ENCODE data around the gene TEPSIN.

Gene TEPSIN

DNA sequence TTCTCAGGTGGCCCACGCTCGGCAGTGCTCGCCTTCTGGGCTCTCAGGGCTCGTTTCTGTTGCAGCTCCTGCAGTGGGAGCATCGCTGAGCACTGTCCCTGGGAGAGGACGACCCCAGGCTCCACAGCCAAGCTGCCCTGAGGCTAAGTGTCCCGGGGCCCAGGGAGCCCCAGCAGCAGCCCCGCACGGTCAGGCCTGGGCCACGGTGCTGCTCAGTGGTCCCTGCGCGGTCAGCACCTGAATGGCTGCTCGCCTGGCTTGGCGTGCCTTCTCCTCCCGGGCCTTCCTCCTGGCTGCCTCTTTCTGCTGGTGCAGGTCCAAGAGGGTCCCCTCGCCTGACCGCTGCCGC lies 39.4 kb downstream of the TEPSIN start:
- WGBS = 96% methylated on average over 18 of the region's 18 CpGs
- no peak overlapping the region for H2BK12ac ChIP-seq (ENCODE audit: low read length in 2 of 2)
- DNase-seq = no peak
- no peak overlapping the region for H3K27ac ChIP-seq (ENCODE audit: low read length, poor library complexity, severe bottlenecking)
- H2AFZ ChIP-seq (ENCODE audit: low read depth, low read length) = no peak overlapping the region
- H3K36me3 ChIP-seq (ENCODE audit: control insufficient read depth in 1 of 2, insufficient read depth in 2 of 2, low read depth in 1 of 2, low read length in 2 of 2) = peaks cover 0 to 80% of the 10 kb centered on the region in 2 experiments
- H3K4me3 ChIP-seq (ENCODE audit: insufficient read depth in 1 of 2, low read depth in 1 of 2, low read length in 2 of 2) = no peak overlapping the region
- no peaks in the 10 kb centered on the region for H3K27me3 ChIP-seq (ENCODE audit: control insufficient read depth in 1 of 2, insufficient read depth in 1 of 2, low read length in 2 of 2)
- no peak overlapping the region for H2BK15ac ChIP-seq (ENCODE audit: low read depth, poor library complexity, severe bottlenecking)
- H2AK5ac ChIP-seq (ENCODE audit: low read length, severe bottlenecking) = no peak overlapping the region
- no peak overlapping the region for H4K91ac ChIP-seq (ENCODE audit: low read length)
- no peak overlapping the region for H4K8ac ChIP-seq (ENCODE audit: low read length)
- H2BK5ac ChIP-seq (ENCODE audit: low read depth, low read length, poor library complexity, severe bottlenecking) = no peak overlapping the region
- no peaks in the 10 kb centered on the region for H3K9me3 ChIP-seq (ENCODE audit: control insufficient read depth, low read length)
- H3K4me2 ChIP-seq (ENCODE audit: low read length, poor library complexity, severe bottlenecking) = no peak overlapping the region
- H2BK120ac ChIP-seq (ENCODE audit: low read depth, low read length) = no peak overlapping the region
- H3K4ac ChIP-seq (ENCODE audit: low read depth in 1 of 2, low read length in 2 of 2) = no peak overlapping the region
- no peak overlapping the region for H3K23ac ChIP-seq (ENCODE audit: low read length in 2 of 2)
- H3K14ac ChIP-seq (ENCODE audit: low read length in 2 of 2) = no peak overlapping the region
- peaks cover 7% of the 10 kb centered on the region for H3K4me1 ChIP-seq (ENCODE audit: control insufficient read depth, insufficient read depth, low read depth, low read length)
- no peak overlapping the region for H3K9ac ChIP-seq (ENCODE audit: low read length)
- H3K18ac ChIP-seq (ENCODE audit: low read depth in 1 of 2, low read length in 2 of 2) = no peak overlapping the region
- H3K79me1 ChIP-seq (replicated peaks; ENCODE audit: low read length, poor library complexity, severe bottlenecking) = peaks cover 2% of the 10 kb centered on the region

DNA sequence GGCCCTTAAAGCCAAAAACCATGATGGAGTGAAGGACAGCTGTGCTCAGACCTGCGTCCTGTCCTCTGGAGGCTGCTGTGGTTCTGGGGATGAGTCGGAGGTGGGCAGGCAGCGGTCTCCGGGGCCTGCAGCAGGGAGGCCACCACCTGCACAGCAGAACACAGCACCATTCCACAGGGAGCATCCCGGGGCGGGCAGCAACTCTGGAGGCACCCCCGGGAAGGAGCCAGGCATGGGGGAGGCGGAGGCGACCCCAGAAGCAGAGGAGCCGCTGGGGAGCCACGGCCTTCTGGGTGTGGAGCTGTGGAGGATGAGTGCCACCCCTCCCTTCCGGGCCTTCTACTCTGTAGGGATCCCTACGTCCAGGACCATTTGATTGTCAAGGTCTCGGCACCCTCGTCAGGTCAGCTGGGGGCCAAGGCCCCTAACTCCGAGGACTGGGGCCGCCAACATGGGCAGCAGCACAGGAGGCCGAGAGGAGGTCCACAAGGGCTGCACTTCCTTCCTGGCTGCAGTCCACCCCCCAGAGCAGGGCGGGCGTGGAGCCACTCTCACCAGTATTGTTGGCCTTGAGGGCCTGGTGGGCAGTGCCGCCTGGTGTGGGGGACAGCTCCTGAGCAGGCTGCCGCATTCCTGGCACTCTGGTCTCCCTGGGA lies 39.9 kb downstream of the TEPSIN start:
- H3K27me3 ChIP-seq (ENCODE audit: control insufficient read depth in 1 of 2, insufficient read depth in 1 of 2, low read length in 2 of 2) = no peaks in the 10 kb centered on the region
- no peak overlapping the region for H3K14ac ChIP-seq (ENCODE audit: low read length in 2 of 2)
- H3K4me2 ChIP-seq (ENCODE audit: low read length, poor library complexity, severe bottlenecking) = no peak overlapping the region
- 96% methylated on average over 22 of the region's 22 CpGs for WGBS
- H4K8ac ChIP-seq (ENCODE audit: low read length) = no peak overlapping the region
- no peak overlapping the region for H2BK15ac ChIP-seq (ENCODE audit: low read depth, poor library complexity, severe bottlenecking)
- H3K4me3 ChIP-seq (ENCODE audit: insufficient read depth in 1 of 2, low read depth in 1 of 2, low read length in 2 of 2) = no peak overlapping the region
- H3K4ac ChIP-seq (ENCODE audit: low read depth in 1 of 2, low read length in 2 of 2) = no peak overlapping the region
- DNase-seq = no peak
- H3K23ac ChIP-seq (ENCODE audit: low read length in 2 of 2) = no peak overlapping the region
- no peak overlapping the region for H3K18ac ChIP-seq (ENCODE audit: low read depth in 1 of 2, low read length in 2 of 2)
- no peak overlapping the region for H2BK5ac ChIP-seq (ENCODE audit: low read depth, low read length, poor library complexity, severe bottlenecking)
- no peak overlapping the region for H2BK120ac ChIP-seq (ENCODE audit: low read depth, low read length)
- no peaks in the 10 kb centered on the region for H3K9me3 ChIP-seq (ENCODE audit: control insufficient read depth, low read length)
- no peak overlapping the region for H4K91ac ChIP-seq (ENCODE audit: low read length)
- H2AK5ac ChIP-seq (ENCODE audit: low read length, severe bottlenecking) = no peak overlapping the region
- peaks cover 8% of the 10 kb centered on the region for H3K4me1 ChIP-seq (ENCODE audit: control insufficient read depth, insufficient read depth, low read depth, low read length)
- H2AFZ ChIP-seq (ENCODE audit: low read depth, low read length) = no peak overlapping the region
- peaks cover 0 to 81% of the 10 kb centered on the region in 2 experiments for H3K36me3 ChIP-seq (ENCODE audit: control insufficient read depth in 1 of 2, insufficient read depth in 2 of 2, low read depth in 1 of 2, low read length in 2 of 2)
- no peak overlapping the region for H2BK12ac ChIP-seq (ENCODE audit: low read length in 2 of 2)
- H3K27ac ChIP-seq (ENCODE audit: low read length, poor library complexity, severe bottlenecking) = no peak overlapping the region
- H3K79me1 ChIP-seq (replicated peaks; ENCODE audit: low read length, poor library complexity, severe bottlenecking) = peaks cover 2% of the 10 kb centered on the region
- H3K9ac ChIP-seq (ENCODE audit: low read length) = no peak overlapping the region

DNA sequence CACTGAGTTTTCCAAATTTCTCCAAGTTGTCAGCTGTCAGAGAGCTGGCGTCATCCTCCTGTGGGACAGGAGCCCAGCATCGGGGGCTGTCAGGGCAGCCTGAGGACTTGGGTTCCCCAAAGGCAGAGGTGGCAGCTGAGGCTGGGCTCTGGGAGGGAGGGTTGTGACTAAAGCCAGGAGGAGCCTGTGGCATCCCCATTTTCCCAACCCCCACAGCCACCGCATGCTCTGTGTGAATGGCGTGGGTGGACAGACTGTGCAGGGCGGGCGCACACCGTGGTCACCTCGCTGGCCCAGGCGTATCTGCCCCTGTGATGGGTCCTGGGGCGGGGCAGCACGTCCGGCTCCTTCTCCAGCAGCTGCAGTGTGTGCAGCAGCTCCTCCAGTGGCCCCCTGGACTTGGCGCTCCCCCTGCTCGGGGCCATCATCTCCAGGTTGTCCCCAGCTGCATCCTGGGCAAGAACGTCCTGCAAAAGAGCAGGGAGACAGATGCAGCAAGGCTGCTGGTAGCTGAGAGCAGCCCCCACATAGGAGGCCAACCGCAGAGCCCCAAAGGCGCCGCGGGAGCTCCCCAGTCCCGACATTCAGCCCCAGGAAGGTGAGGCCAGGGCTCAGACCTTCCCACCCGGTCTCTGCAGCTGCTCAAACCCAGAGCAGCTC lies 40.9 kb downstream of the TEPSIN start:
- Histone ChIP-seq H3K79me1 (replicated peaks; ENCODE audit: low read length, poor library complexity, severe bottlenecking) (peaks cover 2% of the 10 kb centered on the region), H2AK5ac (ENCODE audit: low read length, severe bottlenecking) (no peak overlapping the region)
- WGBS = 92% methylated on average over 21 of the region's 21 CpGs

DNA sequence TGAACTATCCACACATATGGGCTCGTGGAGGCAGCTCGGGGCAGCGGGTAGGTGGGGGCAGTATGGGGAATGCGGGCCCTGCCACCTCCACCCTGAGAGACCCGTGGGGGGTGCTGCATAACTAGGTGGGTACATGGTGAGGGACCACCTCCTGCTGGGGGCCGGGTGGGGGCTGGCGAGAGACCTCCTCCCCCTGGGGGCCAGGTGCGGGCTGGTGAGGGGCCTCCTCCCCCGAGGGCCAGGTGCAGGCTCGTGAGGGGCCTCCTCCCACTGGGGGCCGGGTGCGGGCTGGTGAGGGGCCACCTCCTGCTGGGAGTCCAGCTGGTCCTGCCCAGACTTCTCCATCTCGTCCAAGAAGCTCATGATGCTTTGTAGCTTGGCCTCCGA lies 41.5 kb downstream of the TEPSIN start:
- Histone ChIP-seq H2BK12ac (ENCODE audit: low read length in 2 of 2) (no peak overlapping the region), H2BK120ac (ENCODE audit: low read depth, low read length) (no peak overlapping the region), H3K23ac (ENCODE audit: low read length in 2 of 2) (no peak overlapping the region), H3K4me2 (ENCODE audit: low read length, poor library complexity, severe bottlenecking) (no peak overlapping the region), H3K4ac (ENCODE audit: low read depth in 1 of 2, low read length in 2 of 2) (no peak overlapping the region), H2BK5ac (ENCODE audit: low read depth, low read length, poor library complexity, severe bottlenecking) (no peak overlapping the region), H3K27ac (ENCODE audit: low read length, poor library complexity, severe bottlenecking) (no peak overlapping the region), H4K91ac (ENCODE audit: low read length) (no peak overlapping the region), H2AK5ac (ENCODE audit: low read length, severe bottlenecking) (no peak overlapping the region), H3K18ac (ENCODE audit: low read depth in 1 of 2, low read length in 2 of 2) (no peak overlapping the region), H2AFZ (ENCODE audit: low read depth, low read length) (no peak overlapping the region), H3K9ac (ENCODE audit: low read length) (no peak overlapping the region), H3K9me3 (ENCODE audit: control insufficient read depth, low read length) (no peaks in the 10 kb centered on the region), H2BK15ac (ENCODE audit: low read depth, poor library complexity, severe bottlenecking) (no peak overlapping the region), H4K8ac (ENCODE audit: low read length) (no peak overlapping the region), H3K36me3 (ENCODE audit: control insufficient read depth in 1 of 2, insufficient read depth in 2 of 2, low read depth in 1 of 2, low read length in 2 of 2) (peaks cover 0 to 85% of the 10 kb centered on the region in 2 experiments), H3K4me3 (ENCODE audit: insufficient read depth in 1 of 2, low read depth in 1 of 2, low read length in 2 of 2) (no peak overlapping the region), H3K79me1 (replicated peaks; ENCODE audit: low read length, poor library complexity, severe bottlenecking) (peaks cover 2% of the 10 kb centered on the region), H3K27me3 (ENCODE audit: control insufficient read depth in 1 of 2, insufficient read depth in 1 of 2, low read length in 2 of 2) (no peaks in the 10 kb centered on the region), H3K14ac (ENCODE audit: low read length in 2 of 2) (no peak overlapping the region), H3K4me1 (ENCODE audit: control insufficient read depth, insufficient read depth, low read depth, low read length) (peaks cover 10% of the 10 kb centered on the region)
- DNase-seq = no peak
- 88% methylated on average over 14 of the region's 14 CpGs for WGBS

More for the DNA sequence above, 40.9 kb downstream of the TEPSIN start:
- peaks cover 10% of the 10 kb centered on the region for H3K4me1 ChIP-seq (ENCODE audit: control insufficient read depth, insufficient read depth, low read depth, low read length)
- no peaks in the 10 kb centered on the region for H3K9me3 ChIP-seq (ENCODE audit: control insufficient read depth, low read length)
- no peak overlapping the region for H2BK120ac ChIP-seq (ENCODE audit: low read depth, low read length)
- no peak overlapping the region for H3K14ac ChIP-seq (ENCODE audit: low read length in 2 of 2)
- no peak for DNase-seq
- no peak overlapping the region for H2BK15ac ChIP-seq (ENCODE audit: low read depth, poor library complexity, severe bottlenecking)
- no peak overlapping the region for H3K4me3 ChIP-seq (ENCODE audit: insufficient read depth in 1 of 2, low read depth in 1 of 2, low read length in 2 of 2)
- no peak overlapping the region for H3K4me2 ChIP-seq (ENCODE audit: low read length, poor library complexity, severe bottlenecking)
- H4K8ac ChIP-seq (ENCODE audit: low read length) = no peak overlapping the region
- H4K91ac ChIP-seq (ENCODE audit: low read length) = no peak overlapping the region
- peaks cover 0 to 82% of the 10 kb centered on the region in 2 experiments for H3K36me3 ChIP-seq (ENCODE audit: control insufficient read depth in 1 of 2, insufficient read depth in 2 of 2, low read depth in 1 of 2, low read length in 2 of 2)
- no peak overlapping the region for H2AFZ ChIP-seq (ENCODE audit: low read depth, low read length)
- H3K18ac ChIP-seq (ENCODE audit: low read depth in 1 of 2, low read length in 2 of 2) = no peak overlapping the region
- H3K4ac ChIP-seq (ENCODE audit: low read depth in 1 of 2, low read length in 2 of 2) = no peak overlapping the region
- no peak overlapping the region for H3K23ac ChIP-seq (ENCODE audit: low read length in 2 of 2)
- H3K9ac ChIP-seq (ENCODE audit: low read length) = no peak overlapping the region
- no peaks in the 10 kb centered on the region for H3K27me3 ChIP-seq (ENCODE audit: control insufficient read depth in 1 of 2, insufficient read depth in 1 of 2, low read length in 2 of 2)
- no peak overlapping the region for H3K27ac ChIP-seq (ENCODE audit: low read length, poor library complexity, severe bottlenecking)
- no peak overlapping the region for H2BK5ac ChIP-seq (ENCODE audit: low read depth, low read length, poor library complexity, severe bottlenecking)
- no peak overlapping the region for H2BK12ac ChIP-seq (ENCODE audit: low read length in 2 of 2)

All from mesenchymal stem cell (in vitro differentiated cells and primary cell).